Glomerular visceral epithelial cell (primary cell): ENCODE measurements around the gene CHKB.

Experiments
- DNase-seq: peaks from one replicate; pipeline ENCODE4 v3.0.0-alpha.2; 2016; ENCODE audit errors: extremely low spot score

The CHKB gene

DNA sequence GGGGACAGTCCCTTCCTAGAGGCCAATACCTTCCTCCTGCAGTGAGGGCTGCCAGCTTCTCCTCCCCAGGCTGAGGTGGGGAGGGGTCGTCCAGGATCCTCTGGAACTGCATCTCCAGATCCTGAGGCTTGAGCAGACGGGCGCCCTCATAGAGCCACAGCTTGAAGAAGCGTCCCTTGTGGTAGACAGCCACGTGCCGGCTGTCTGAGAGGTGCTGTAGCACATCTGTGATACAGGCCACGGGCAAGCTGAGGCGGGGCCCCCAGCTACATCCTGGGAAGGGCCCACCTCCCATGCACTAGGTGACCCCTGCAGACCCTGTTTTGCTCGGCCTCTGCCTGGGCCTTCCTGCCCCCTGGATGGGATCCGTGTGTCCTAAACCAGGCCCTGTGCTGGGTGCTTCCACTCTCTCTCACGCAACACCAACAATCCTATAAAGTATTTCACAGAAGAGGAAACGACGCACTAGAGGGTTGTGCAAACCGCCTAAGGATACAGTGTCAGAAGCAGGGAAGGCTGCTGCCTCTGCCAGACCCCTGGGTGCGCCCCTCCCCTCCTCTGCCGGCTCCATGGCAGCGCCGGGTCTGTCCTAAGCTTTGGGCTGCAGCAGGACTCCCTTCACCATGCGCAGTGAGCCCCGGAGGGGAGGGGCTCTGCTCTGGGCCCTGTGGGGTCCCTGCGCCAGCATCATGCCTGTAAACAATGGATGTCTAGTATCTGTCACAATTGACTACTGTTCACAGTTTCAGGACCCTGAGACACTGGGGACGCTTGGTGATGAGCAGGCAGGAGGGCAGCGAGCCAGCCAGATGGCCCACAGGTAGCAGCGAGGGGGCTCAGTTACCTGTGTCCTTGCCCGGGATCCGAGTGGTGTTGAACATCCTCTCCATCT is 8.9 kb downstream of the CHKB start:
- no peak for DNase-seq

DNA sequence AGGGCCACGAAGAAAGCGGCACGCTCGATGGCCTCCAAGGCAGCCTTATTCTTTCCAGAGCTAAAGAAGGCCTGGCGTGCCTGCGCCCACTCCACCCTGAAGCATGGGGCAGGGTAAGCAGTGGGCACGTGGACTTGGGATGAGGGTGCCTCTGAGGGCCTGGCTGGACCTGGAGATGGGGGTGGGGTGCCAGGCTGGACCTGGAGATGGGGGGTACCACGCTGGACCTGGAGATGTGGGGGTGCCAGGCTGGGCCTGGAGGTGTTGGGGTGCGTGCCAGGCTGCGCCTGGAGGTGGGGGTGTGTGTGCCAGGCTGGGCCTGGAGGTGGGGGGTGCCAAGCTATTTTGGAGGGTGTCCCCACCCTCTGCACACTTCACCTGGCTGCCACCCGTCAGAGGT is 9.7 kb downstream of the CHKB start:
- DNase-seq, result no peak

DNA sequence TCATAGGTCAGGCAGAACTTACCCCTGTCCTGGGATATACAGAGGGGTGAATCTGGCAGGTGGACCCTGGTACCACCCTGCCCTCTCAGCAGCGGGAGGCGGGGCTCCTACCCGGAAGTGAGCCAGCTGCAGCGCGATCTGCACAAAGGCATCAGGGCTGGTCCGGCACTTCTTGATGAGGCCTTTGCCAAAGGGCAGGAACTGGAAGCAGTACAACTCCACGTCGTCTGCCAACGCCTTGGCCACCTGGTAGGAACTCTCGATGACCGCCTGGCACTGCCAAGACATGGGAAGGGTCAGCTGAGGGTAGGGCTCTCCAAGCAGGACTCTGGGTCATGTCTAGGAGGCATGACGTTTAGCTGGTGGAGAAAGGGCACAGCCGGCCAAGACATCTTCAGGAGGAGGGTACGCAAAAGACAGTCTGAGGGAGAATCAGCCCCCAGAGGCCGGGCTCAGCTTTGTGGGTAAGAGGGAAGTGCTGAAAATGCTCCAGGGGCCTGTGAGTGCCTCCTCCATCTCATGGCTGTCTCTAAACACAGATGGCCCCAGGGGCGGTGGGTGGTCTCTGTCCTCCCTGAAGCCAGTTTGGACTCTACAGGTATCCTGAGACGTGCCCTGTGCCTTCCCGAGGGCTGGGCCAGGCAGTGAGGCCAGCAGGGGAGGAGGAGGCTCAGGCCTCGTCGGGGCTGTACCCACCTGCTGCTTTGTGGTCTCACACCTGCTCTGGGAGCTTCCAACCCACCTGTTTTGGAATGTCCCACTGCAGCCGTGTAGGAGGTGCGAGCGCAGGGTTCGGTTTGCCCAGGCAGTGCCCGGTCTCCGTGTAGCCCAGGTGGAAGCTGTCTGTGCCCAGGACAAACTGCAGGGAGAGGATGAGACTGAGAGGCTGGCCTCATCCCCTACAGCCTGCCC is 11.1 kb downstream of the CHKB start:
- DNase-seq, result no peak

DNA sequence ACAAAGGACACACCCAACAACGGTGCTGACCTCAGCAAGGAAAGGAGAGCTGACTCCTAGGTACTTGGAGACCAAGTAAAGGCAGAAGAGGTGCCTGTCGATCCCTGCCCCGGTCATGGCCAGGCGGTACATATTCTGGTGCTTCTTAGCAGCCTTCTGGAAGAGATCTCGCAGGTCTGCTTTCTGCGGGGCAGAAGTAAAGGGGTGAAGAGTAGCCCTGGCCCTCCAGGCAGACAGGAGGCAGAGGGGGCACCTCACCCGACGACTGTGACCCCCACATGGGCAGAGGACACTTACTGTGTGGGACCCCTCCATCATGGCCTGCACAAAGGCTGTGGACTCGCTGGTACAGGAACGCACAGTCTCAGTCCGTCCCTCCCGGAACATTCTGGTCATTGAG is 11.8 kb downstream of the CHKB start:
- DNase-seq, result no peak

DNA sequence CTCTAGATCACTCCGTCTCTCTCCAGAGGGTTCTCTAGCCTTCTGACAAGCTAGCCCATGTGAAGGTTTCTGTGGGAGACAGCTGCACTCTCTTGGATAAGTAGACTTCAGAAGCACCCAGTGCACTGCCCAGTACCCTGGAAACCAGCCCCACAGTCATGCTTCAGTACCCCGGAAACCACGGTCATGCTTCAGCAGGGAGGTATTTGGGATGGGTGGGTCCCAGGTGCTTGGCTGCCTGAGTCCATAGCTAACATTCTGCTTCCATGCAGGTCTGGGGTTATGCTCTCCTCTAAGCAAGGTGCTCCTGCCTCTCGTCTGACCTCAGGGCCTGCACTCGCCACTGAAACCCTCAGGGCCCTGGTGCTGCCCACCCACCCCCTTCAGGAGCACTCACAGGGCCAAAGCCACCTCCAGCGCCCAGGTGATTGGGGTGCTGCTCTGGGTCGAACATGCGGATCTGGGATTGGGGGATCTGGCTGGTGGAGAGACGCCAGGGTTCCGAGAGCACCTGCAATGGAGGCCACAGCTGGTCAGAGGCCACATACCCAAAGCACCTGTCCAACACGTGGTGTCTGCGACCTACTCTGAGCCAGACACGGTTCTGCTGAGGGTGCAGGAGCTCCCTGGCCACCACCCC is 12.6 kb downstream of the CHKB start:
- peak; percentile 79 for DNase-seq

DNA sequence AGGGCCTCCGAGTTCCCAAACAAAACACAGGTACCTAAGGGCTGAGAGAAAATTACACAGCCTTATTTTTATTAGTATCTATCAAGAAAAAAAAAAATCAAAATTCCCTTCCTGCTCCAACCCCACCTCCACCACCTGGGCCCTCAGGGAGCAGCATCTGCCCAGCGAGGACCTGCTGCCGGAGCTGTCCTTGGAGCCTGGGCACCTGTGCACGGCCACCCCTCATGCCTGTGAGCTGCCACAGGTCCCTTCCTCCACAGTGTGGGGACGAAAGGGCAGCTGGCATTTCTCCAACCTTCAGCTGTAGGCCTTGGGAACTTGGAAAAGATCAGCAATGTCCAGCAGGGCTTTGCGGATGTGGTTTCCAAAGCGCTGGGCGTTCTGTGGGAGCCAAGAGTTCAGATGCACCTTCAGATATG is 13.6 kb downstream of the CHKB start:
- no peak for DNase-seq

DNA sequence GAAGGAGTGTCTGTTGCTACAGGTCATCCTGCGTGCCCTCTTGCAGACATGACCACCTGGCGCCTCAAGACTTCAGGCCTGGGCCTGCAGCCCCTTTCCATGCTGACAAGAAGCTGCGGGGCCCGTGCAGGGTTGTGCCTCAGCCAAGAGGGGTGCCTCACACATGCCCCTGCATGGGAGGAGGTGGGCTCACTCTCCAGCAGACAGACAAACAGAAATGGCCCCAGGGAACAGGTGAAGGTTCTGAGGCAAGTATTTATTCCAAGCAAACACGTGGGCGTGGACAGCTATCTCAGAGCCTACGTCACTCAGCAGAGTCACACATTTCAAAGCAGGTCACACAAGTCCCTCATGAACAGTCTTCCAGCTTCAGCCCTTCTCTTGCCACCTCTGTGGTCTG is 14.0 kb downstream of the CHKB start:
- DNase-seq, result no peak

DNA sequence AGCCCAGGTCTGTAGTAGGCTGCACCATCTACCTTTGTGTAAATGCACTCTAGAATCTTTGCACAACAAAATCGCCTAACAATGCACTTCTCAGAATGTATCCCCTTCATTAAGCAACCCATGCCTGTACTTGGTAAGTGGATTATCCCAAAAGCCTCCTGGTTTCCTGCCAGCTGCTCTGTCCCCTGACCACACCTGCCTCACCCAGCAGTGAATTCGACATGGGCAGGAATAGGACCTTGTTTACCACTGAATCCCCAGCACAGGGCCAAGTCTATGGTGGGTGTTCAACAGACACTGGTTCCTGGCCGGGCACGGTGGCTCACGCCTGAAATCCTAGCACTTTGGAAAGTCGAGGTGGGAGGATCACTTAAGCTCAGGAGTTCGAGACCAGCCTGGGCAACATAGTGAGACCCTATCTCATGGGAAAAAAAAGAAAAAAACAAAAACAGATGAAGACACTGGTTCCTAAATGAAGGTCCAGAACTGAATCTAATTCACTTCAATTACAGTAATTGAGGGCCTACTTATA is 14.9 kb downstream of the CHKB start:
- no peak for DNase-seq

DNA sequence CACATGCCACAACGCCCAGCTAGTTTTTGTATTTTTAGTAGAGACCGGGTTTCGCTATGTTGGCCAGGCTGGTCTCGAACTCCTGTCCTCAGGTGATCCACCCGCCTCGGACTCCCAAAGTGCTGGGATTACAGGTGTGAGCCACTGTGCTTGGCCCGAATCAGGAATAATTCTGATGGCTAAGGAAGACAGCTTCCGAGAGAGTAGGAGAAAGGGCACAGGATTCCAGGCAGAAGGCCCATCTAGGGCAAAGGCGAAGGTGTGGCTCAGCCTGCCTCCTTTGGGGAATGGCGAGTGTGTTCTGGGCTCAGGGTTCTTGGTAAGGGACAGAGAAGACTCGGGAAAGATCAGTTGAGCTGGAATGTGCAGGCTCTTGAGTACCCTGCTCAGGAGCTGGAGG is 18.4 kb downstream of the CHKB start:
- DNase-seq, result no peak

DNA sequence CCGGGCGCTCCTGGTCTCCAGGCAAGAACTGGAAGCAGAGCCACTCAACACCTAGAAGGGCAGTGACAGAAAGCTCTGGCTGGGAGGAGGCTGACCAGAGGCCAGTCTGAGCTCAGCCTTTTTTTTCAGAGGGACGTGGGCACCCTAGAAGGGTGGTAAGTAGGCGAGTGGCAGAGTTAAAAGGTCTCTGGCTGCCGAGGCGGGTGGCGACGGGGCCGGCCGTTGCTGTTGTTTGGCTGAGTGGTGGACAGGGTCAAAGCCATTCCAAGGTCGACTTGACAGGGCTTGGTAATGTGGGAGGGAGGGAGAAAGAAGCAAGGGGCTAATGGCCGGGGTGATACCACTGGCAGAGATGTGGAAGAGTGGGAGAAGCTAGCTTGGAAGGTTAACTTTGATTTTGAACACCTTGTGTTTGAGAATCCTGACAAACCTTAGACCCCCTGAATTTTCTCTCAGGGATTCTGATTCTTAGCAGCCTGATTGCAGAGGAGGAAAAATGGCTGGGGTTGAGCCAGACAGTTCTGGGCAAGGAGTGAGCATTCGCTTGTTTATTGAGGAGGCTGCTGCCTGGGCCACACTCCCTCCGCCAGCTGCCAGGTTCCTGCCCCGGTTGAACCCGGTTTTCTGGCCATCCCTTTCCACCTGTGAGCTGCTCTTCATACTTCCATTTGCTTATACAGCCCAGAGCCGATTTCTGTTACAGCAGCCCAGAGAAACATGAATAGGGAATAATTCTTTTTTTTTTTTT is 19.1 kb downstream of the CHKB start:
- DNase-seq, result no peak

DNA sequence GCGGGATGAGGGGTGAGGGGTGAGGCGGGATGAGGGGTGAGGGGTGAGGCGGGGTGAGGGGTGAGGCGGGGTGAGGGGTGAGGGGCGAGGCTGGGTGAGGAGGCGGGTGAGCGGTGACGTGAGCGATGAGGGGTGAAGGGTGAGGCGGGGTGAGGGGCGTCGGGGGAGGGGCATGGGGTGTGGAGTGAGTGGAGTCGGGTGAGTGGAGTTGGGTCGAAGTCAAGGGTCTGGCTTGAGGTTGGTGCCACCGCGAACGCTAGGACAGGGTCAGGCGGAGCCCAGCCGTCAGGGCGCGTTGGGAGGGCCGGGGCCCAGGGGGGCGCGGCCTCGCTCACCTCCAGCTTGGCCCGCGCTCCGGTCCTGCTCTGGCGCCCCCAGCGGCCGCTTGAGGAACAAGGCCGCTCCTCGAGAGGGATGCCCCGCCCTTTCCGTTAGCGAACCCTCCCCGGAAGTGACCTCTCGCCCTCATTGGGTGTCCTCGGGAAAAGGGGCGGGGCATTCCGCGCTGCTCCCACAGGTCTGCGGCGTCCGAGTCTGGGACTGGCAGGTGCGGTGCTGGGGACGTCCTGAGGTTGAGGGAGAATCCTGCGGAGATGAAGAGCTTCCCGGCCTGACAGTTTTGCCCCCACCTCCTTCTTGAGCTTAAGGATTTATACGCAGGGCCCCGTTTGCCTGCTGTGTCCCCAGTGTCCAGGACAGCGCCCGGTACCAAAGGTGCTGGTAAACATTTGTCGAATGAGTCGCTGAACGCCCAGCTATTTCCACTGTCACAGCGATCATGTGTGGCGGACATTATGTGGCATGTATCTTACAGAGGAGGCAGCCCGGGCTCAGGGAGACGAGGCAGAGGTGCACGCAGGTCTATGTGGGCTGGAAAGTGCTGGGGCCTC is 19.9 kb downstream of the CHKB start, which contains the start of gene SYCE3:
SYCE3 (minus strand) TSS at position 397 of the 890 bp plus-strand sequence. CDS start 6,514 bp downstream, outside the sequence.
- DNase-seq, result peak; percentile 94

DNA sequence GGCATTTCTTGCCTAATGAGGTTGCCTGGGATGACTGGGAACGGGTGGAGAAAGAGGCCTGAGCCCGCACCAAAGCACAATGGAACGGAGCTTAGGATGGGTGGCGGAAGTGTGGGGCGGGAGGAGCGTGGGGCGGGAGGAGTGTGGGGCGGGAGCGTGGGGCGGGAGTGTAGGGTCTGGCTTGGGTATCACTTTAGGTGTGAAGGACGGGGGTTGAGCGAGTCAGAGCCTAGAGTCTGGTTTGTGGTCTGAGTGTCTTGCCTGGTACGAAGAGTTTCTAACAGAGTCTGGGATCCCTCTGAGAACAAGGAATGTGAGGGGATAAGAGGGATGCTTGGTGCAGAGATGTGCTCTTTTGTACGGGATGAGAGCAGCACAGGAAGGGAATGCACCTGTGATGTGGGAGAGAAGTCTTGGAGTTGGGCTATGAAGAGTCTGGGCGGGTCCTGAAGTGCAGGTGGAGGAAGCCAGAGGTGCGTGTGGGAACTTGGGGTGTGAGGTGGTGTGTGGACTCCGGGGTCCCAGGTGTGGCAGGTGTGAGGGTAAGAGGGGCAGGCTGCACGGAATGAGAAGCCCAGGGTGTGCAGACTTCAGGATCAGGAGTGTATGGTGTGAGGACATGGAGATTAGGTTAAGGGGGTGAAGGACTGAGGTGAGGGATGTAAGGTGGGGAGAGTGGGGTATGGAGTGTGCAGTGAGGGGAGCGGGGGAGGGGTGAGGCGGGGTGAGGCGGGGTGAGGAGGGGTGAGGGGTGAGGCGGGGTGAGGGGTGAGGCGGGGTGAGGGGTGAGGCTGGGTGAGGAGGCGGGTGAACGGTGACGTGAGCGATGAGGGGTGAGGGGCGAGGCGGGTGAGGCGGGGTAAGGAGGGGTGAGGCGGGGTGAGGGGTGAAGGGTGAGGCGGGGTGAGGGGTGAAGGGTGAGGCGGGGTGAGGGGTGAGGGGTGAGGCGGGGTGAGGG is 21.0 kb downstream of the CHKB start:
- DNase-seq, result no peak

DNA sequence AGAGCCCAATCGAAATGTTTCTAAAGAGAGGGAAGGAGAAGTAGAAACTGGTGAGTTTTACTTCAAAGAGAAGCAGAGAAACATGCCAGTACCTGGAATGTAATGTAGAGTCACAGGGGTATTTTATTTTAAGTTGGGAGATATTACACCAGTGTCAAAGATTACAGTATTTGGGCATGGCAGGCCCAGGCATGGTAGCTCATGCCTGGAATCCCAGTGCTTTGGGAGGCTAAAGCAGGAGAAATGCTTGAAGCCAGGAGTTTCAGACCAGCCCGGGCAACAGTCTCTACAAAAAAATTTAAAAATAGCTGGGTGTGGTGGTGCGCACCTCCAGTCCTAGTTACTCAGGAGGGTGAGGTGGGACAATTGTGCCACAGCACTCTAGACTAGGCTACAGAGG is 22.6 kb downstream of the CHKB start:
- no peak for DNase-seq

DNA sequence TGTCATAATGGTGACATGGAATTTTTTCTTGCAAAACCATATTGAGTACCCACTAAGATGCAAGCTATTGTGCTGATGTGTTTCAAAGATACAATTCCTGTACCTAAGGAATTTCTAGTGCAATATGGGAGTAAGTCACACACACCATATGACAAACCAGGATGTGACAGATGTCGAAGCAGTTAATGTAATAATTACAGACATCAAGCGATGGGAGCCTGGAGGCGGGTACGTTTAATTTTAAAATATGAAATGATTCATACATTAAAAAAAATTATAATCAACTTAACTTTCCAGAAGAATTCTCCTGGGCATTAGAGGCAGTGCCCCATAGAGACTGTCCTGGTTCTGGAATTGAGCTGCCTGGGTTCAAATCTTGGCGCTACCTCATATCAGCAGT is 25.9 kb downstream of the CHKB start:
- no peak for DNase-seq

DNA sequence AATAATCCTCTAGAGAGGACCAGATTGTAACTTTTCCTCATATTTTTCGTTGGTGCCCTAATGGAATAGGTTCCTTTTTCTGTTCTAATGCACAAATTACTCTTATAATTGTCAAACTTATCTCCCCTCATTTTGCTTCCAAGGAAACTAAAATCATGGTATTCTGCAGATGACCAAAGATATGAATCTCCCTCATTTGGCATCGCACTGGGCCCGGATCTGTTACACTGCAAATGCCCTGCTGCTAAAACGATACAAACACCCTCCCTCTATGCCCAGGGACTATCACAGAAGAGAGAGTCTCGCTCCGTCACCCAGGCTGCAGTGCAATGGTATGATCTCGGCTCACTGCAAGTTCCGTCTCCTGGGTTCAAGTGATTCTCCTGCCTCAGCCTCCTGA is 29.3 kb downstream of the CHKB start:
- DNase-seq, result no peak

DNA sequence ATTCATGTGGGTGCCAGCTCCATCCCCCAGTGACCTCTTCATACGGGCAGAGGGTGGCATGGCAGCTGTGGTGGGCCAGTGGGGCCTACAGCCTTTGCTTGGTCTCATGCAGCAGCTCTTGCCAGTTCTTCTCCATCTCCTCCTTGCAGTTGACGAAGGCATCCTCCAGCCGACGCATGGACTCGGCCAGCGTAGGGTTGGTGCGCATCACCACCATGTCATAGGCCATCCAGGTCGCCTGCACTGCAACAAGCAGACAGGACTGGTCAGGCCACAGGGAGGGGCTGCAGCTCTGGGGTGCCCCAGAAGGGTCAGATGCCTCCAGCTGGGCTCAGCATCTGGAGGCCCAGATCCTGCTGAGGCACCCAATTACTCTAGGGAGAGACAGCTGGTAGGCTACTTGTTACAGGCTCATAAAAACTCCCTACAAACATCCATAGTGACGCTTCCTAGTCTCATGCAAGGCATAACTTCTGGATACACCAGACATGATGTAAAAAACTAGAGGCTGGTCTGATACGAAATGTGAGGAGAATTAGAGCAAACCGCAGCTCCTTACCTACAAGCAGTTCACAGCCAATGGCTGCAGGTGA is 31.4 kb downstream of the CHKB start:
- DNase-seq, result no peak

DNA sequence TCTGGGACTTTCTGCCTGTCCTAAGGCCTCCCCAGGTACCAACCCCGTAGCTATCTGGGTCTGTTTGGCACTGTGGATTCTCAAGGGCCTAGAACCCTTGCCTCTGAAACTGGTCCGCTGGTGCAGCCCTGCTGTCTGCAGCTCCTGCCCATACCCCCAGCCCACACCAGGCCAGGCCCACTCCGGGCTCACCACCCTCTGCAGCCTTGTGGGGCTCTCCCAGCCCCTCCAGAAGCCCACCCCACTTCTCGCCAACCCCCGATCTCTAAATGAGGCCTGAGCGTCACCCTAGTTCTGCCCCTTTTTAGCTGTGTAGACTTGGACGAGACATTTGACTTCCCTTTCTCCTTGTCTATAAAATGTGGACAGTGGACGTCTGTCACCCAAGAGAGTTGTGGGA is 32.3 kb downstream of the CHKB start:
- DNase-seq, result no peak

DNA sequence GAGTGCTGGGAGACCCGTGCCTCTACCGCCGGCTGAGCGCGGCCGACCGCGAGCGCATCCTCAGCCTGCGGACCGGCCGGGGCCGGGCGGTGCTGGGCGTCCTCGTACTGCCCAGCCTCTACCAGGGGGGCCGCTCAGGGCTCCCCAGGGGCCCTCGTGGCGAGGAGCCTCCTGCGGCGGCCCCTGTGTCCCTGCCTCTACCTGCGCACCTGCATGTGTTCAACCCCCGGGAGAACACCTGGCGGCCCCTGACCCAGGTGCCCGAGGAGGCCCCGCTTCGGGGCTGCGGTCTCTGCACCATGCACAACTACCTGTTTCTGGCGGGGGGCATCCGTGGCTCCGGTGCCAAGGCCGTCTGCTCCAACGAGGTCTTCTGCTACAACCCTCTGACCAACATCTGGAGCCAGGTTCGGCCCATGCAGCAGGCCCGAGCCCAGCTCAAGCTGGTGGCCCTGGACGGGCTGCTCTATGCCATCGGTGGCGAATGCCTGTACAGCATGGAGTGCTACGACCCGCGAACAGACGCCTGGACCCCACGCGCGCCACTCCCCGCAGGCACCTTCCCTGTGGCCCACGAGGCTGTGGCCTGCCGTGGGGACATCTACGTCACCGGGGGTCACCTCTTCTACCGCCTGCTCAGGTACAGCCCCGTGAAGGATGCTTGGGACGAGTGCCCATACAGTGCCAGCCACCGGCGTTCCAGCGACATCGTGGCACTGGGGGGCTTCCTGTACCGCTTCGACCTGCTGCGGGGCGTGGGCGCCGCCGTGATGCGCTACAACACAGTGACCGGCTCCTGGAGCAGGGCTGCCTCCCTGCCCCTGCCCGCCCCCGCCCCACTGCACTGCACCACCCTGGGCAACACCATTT is 33.5 kb downstream of the CHKB start:
- DNase-seq, result no peak
